ENCODE measurements around the gene PLEKHA6.
"Not testable (repeated sequence)": the region's sequence is repeated elsewhere in the genome, so short reads cannot be mapped to it uniquely, and the experiment has no call there.

The PLEKHA6 gene

DNA sequence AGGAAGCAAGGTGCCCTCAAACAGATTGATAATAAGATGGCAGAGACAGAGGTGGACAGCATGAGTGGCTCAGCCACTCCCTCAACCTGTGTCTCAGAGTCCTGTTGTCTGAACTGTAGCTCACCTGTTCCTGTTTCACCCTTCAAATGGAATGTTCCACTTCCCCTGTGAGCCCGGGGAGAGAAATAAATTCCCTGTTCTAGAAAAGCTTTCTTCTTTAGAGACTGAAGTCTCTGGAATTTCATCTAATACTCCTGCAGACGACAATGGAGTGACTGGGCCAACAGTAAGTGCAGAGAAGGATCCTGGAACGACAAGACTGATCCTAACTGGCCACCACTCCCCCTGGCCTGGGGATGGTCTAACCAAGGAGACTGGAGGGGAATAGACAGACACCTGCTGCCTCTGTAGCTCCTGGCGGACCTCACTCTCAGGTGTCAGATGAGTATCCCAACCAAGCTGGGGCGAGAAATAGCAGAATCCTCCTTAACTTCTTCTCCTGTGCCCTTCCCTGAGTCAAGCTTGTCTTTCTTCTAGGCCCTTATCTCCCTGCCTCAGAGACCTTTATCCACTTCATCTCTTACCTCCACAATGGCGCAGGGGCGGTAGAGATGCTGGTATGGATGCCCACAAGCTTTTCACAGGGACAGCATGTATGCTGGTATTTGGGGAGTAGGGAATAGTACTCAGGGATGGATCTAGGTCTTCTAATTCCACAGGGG lies 45.4 kb downstream of the PLEKHA6 start:
- no peaks in the 10 kb centered on the region for H3F3A ChIP-seq (ENCODE audit: insufficient read depth, low read length)
- H4K20me1 ChIP-seq (ENCODE audit: insufficient read depth, low read length) = no peaks in the 10 kb centered on the region
- H3K9me3 ChIP-seq (replicated peaks; ENCODE audit: insufficient read depth, low read length) = no peaks in the 10 kb centered on the region
- peaks cover 13% of the 10 kb centered on the region for H3K4me1 ChIP-seq (ENCODE audit: low read length)
- peak overlapping the region; percentile 26 for H2AFZ ChIP-seq (ENCODE audit: low read length)
- peak overlapping the region; percentile 29; the same call in 1 of the 2 replicates for H3K4me3 ChIP-seq (ENCODE audit: low read length)
- no peaks in the 10 kb centered on the region for H3K79me2 ChIP-seq (ENCODE audit: low read length)
- H3K9me2 ChIP-seq (replicated peaks; ENCODE audit: insufficient read depth, low read length) = no peaks in the 10 kb centered on the region
- DNase-seq = peak; percentile 86
- peak overlapping the region; percentile 33; the same call in 1 of the 2 replicates for H3K27ac ChIP-seq (ENCODE audit: low read length)
- TF ChIP-seq, protein P1, sequence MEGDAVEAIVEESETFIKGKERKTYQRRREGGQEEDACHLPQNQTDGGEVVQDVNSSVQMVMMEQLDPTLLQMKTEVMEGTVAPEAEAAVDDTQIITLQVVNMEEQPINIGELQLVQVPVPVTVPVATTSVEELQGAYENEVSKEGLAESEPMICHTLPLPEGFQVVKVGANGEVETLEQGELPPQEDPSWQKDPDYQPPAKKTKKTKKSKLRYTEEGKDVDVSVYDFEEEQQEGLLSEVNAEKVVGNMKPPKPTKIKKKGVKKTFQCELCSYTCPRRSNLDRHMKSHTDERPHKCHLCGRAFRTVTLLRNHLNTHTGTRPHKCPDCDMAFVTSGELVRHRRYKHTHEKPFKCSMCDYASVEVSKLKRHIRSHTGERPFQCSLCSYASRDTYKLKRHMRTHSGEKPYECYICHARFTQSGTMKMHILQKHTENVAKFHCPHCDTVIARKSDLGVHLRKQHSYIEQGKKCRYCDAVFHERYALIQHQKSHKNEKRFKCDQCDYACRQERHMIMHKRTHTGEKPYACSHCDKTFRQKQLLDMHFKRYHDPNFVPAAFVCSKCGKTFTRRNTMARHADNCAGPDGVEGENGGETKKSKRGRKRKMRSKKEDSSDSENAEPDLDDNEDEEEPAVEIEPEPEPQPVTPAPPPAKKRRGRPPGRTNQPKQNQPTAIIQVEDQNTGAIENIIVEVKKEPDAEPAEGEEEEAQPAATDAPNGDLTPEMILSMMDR (IDR thresholded peaks at IDR 0.05; ENCODE audit: low read length) = no peak
- H3K36me3 ChIP-seq (replicated peaks; ENCODE audit: insufficient read depth, low read length) = no peaks in the 10 kb centered on the region
- no peaks in the 10 kb centered on the region for H3K27me3 ChIP-seq (replicated peaks; ENCODE audit: insufficient read depth, low read length)
- H3K4me2 ChIP-seq (ENCODE audit: low read depth, low read length) = peak overlapping the region; percentile 48
- H3K9ac ChIP-seq (ENCODE audit: low read length) = peak overlapping the region; percentile 34; the same call in 1 of the 2 replicates

DNA sequence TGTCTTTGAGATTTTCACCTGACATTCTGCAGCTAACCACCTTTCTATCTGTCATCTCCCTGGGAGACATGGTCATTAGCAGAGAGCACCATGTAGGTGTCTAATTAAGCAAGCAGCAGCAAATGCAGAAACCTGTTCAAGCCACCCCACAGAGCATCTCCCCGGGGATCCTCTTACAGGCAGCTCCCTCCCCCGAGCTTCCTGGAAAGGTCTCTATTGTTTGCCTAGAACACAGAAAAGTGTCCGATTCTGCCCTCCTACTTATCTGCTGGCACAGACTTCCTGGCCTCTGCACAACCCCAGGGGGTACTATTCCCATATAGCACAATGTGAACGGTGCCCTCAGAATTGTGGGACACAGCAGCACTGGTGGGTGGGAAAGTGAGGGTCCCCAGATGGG lies 46.1 kb downstream of the PLEKHA6 start:
- Histone ChIP-seq H3K9me3 (replicated peaks; ENCODE audit: insufficient read depth, low read length) (no peaks in the 10 kb centered on the region), H3K79me2 (ENCODE audit: low read length) (no peaks in the 10 kb centered on the region), H3K4me1 (ENCODE audit: low read length) (peaks cover 13% of the 10 kb centered on the region), H2AFZ (ENCODE audit: low read length) (peak overlapping the region; percentile 26), H3K36me3 (replicated peaks; ENCODE audit: insufficient read depth, low read length) (no peaks in the 10 kb centered on the region), H3K4me2 (ENCODE audit: low read depth, low read length) (peak overlapping the region; percentile 48), H3K27me3 (replicated peaks; ENCODE audit: insufficient read depth, low read length) (no peaks in the 10 kb centered on the region), H3K9ac (ENCODE audit: low read length) (no peak overlapping the region), H3K9me2 (replicated peaks; ENCODE audit: insufficient read depth, low read length) (no peaks in the 10 kb centered on the region), H3K4me3 (ENCODE audit: low read length) (peak overlapping the region; percentile 29; the same call in 1 of the 2 replicates), H4K20me1 (ENCODE audit: insufficient read depth, low read length) (no peaks in the 10 kb centered on the region), H3K27ac (ENCODE audit: low read length) (no peak overlapping the region), H3F3A (ENCODE audit: insufficient read depth, low read length) (no peaks in the 10 kb centered on the region)
- TF ChIP-seq EZH2 (optimal IDR thresholded peaks at IDR 0.05; ENCODE audit: low read depth, low read length) (no peak), EZH2phosphoT487 (IDR thresholded peaks at IDR 0.05; ENCODE audit: low read length) (no peak)
- TF ChIP-seq, protein P1 (IDR thresholded peaks at IDR 0.05; ENCODE audit: low read length) = no peak
- DNase-seq = no peak

DNA sequence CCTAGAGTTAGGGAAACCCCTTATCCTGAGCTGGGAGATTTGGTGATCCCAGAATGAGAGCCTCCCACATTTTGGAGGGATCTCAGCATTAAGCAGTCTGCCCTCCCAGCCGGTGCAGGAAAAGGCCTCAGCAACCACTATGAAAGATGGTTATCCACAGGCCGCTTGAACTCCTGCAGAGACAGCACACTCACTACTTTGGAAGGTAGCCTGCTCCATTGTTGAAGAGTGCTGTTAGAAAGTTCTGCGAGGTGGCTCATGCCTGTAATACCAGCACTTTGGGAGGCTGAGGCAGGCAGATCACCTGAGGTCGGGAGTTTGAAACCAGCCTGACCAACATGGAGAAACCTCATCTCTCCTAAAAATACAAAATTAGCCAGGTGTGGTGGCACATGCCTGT lies 48.8 kb downstream of the PLEKHA6 start:
- H3K9ac ChIP-seq (ENCODE audit: low read length); H3K4me2 ChIP-seq (ENCODE audit: low read depth, low read length); H2AFZ ChIP-seq (ENCODE audit: low read length); H3K79me2 ChIP-seq (ENCODE audit: low read length); H3K9me3 ChIP-seq (replicated peaks; ENCODE audit: insufficient read depth, low read length); H3F3A ChIP-seq (ENCODE audit: insufficient read depth, low read length); H4K20me1 ChIP-seq (ENCODE audit: insufficient read depth, low read length); H3K9me2 ChIP-seq (replicated peaks; ENCODE audit: insufficient read depth, low read length); H3K27ac ChIP-seq (ENCODE audit: low read length); H3K36me3 ChIP-seq (replicated peaks; ENCODE audit: insufficient read depth, low read length); DNase-seq; H3K4me3 ChIP-seq (ENCODE audit: low read length); H3K27me3 ChIP-seq (replicated peaks; ENCODE audit: insufficient read depth, low read length): not testable (repeated sequence)
- H3K4me1 ChIP-seq (ENCODE audit: low read length) = peaks cover 13% of the 10 kb centered on the region

DNA sequence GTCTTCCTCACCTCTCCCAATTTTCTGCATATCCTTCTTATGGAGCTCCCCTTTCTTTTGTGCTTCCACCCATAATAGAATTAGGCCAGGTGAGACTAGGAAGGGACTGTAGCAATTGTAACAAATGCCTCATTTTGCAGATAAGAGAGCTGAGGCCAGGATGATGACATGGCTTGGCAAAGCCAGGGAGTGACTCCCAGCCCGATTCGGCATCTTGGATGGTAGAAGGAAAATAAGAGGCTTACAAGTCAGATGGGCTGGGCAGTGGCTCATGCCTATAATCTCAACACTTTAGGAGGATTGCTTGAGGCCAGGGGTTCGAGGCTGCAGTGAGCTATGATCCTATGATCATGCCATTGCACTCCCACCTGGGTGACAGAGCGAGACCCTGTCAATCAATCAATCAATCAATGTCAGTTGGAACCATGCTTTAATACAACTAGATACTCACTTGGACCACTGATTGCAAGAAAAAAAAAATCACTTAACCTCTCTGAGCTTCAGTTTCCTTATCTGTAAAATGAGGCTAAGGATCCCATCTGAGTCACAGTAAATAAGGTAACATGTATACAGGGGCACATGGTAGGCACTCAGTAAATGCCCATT lies 51.6 kb downstream of the PLEKHA6 start:
- Histone ChIP-seq H3K4me1 (ENCODE audit: low read length) (no peaks in the 10 kb centered on the region), H3K36me3 (replicated peaks; ENCODE audit: insufficient read depth, low read length) (no peaks in the 10 kb centered on the region), H3K27me3 (replicated peaks; ENCODE audit: insufficient read depth, low read length) (no peaks in the 10 kb centered on the region), H3K79me2 (ENCODE audit: low read length) (no peaks in the 10 kb centered on the region), H4K20me1 (ENCODE audit: insufficient read depth, low read length) (no peaks in the 10 kb centered on the region), H2AFZ (ENCODE audit: low read length) (no peak overlapping the region), H3F3A (ENCODE audit: insufficient read depth, low read length) (no peaks in the 10 kb centered on the region), H3K4me3 (ENCODE audit: low read length) (no peak overlapping the region), H3K27ac (ENCODE audit: low read length) (no peak overlapping the region), H3K9ac (ENCODE audit: low read length) (no peak overlapping the region), H3K9me2 (replicated peaks; ENCODE audit: insufficient read depth, low read length) (no peaks in the 10 kb centered on the region), H3K4me2 (ENCODE audit: low read depth, low read length) (no peak overlapping the region), H3K9me3 (replicated peaks; ENCODE audit: insufficient read depth, low read length) (no peaks in the 10 kb centered on the region)
- DNase-seq = no peak
- TF ChIP-seq EZH2phosphoT487 (IDR thresholded peaks at IDR 0.05; ENCODE audit: low read length) = no peak
- TF ChIP-seq, protein P1 (IDR thresholded peaks at IDR 0.05; ENCODE audit: low read length) = no peak
- no peak for TF ChIP-seq EZH2 (optimal IDR thresholded peaks at IDR 0.05; ENCODE audit: low read depth, low read length)

Measured in MM.1S (cell line).